Testis (tissue), 2 donors: ENCODE data around the gene RAMAC.

Experiments used
- POLR2A ChIP-seq: fragments of 450-650 bp; IDR thresholded peaks from one replicate; pipeline ENCODE4 v1.6.1; 2017; ENCODE audit warnings: antibody characterized with exemption, mild to moderate bottlenecking, moderate library complexity
- TF ChIP-seq, protein P1 (sequence below), 3 experiments: fragments of 450-650 bp in 2 of 3; fragments of 200-600 bp in 1 of 3; sonication (generic) in 1 of 3; IDR thresholded peaks; one replicate each; pipeline ENCODE4 v1.5.1; 2016 to 2019; ENCODE audit warnings: antibody characterized with exemption in 3 of 3, mild to moderate bottlenecking in 2 of 3, moderate library complexity in 1 of 3

- TF ChIP-seq, protein P1, sequence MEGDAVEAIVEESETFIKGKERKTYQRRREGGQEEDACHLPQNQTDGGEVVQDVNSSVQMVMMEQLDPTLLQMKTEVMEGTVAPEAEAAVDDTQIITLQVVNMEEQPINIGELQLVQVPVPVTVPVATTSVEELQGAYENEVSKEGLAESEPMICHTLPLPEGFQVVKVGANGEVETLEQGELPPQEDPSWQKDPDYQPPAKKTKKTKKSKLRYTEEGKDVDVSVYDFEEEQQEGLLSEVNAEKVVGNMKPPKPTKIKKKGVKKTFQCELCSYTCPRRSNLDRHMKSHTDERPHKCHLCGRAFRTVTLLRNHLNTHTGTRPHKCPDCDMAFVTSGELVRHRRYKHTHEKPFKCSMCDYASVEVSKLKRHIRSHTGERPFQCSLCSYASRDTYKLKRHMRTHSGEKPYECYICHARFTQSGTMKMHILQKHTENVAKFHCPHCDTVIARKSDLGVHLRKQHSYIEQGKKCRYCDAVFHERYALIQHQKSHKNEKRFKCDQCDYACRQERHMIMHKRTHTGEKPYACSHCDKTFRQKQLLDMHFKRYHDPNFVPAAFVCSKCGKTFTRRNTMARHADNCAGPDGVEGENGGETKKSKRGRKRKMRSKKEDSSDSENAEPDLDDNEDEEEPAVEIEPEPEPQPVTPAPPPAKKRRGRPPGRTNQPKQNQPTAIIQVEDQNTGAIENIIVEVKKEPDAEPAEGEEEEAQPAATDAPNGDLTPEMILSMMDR (IDR thresholded peaks at IDR 0.05) = no peak
- no peak for TF ChIP-seq POLR2A
Observed at GRCh38 chr15:83018436-83018835, 32.4 kb downstream of the RAMAC start.
